ENCODE measurements around the gene NOL7.

The NOL7 gene

DNA sequence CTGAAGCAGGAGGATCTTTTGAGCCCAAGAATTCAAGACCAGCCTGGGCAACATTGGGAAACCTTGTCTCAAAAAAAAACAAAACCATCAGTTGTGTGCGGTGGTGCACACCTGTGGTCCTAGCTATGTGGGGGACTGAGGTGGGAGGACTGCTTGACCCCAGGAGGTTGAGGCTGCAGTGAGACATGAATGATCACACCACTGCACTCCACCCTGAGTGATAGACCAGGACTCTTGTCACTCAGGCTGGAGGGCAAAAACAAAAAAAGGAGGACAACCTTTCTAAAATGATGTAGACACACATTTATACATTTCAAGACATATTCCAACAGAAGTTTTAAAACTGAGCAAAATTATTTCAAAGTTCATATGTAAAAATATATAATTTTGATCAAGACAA lies 45.1 kb downstream of the NOL7 start:
- no peak for DNase-seq

DNA sequence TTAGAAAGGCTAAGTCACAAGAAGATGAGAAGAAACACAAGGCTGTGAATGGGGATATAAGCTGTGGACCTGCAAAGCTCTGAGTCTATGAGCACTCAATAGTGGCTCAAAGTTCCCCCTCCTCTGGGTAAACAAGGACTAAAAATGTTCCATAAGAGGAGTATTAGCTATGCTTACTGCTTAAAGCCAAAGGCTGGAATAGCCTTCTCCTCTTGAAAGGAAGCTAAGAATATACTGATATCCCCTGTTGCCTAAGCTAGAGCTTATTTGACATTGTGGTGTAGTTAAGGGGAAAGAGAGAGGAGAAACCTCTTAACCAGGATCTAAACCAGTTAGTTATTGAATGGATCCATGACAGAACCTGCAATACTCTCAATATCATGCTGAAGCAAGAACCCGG lies 45.8 kb downstream of the NOL7 start:
- no peak for DNase-seq

DNA sequence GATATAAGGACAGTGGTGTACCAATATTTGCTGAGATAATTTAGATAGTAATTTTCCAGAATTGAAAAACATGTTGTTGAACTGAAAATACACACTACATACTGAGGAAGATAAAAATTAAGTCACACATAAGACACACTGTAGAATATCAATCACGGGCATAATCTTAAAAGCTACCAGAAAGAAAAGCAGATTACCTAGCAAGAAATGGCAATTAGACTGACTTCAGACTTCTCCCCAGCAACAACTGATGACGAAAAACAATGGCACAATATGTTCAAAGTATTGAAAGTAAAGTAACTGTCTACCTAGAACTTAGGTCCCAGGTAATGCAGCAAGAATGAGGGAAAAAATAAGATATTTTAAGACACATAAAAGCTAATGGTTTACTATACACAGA lies 46.5 kb downstream of the NOL7 start:
- no peak for DNase-seq

DNA sequence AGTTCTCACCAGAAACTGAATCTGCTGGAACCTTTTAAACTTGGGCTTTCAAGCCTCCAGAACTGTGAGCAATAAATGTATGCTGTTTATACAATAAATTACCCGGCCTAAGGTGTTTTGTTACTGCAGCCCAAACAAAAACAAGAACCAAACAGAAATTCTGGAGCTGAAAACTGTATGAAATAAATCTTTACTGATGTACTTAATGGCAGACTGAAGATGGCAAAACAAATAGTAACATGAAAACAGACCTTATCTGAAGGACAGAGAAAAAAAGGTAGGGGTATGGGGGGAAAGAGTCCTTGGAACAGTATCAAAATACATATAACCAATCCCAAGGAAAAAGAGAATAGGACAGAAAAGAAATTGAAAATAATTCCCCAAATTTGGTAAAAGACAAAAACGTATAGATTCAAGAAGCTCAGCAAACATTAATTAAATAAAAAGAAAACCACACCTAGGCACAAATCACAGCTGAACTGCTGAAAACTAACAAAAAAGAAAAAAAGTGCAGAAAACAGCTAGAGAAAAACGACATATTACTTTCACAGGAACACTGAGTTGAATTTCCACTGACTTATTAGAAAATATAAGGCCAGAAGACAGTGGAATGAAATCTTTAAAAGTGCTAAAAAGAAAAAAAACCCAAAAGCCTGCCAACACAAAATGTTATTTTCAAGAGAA lies 47.7 kb downstream of the NOL7 start:
- DNase-seq: no peak

DNA sequence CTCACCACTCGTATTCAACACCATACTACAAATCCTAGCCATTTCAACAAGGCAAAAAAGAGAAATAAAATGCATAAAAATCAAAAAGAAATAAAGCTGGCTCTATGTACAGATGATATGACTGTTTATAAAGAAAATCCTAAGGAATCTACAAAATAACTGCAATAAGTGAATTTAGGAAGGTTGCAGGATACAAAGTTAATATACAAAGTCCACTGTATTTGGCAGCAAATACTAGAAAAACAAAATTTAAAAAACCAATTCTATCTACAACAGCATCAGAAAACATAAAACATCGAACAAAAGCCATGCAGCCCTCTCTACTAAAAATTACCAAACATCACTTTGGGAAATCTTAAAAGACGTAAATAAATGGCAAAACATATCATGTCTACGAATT lies 48.9 kb downstream of the NOL7 start:
- no peak for DNase-seq

DNA sequence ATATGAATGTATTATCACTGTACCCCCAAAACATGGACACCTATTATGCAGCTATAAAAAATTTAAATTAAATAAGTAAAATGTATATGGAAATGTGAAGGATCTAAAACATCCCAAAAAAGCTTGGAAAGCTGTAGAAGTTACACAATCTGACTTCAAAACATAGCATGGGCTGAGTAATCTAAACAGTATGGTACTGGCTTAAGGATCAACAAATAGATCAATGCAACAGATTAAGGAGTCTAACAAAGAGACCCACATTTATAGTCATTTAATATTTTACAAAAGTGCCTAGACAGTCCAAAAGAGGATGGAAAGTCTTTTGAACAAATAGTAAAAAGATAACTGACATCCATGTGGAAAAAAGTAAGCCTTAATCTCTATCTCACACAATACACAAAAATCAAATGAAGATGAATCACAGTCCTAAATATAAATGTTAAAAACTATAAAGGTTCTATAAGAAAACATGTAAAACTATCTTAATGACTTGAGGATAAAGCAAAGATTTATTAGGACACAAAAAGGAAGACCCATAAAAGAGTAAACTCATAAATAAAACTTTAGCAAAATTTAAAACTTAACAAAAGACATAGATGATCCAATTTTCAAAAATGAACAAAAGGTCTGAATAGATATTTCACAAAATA lies 49.7 kb downstream of the NOL7 start:
- DNase-seq: no peak

DNA sequence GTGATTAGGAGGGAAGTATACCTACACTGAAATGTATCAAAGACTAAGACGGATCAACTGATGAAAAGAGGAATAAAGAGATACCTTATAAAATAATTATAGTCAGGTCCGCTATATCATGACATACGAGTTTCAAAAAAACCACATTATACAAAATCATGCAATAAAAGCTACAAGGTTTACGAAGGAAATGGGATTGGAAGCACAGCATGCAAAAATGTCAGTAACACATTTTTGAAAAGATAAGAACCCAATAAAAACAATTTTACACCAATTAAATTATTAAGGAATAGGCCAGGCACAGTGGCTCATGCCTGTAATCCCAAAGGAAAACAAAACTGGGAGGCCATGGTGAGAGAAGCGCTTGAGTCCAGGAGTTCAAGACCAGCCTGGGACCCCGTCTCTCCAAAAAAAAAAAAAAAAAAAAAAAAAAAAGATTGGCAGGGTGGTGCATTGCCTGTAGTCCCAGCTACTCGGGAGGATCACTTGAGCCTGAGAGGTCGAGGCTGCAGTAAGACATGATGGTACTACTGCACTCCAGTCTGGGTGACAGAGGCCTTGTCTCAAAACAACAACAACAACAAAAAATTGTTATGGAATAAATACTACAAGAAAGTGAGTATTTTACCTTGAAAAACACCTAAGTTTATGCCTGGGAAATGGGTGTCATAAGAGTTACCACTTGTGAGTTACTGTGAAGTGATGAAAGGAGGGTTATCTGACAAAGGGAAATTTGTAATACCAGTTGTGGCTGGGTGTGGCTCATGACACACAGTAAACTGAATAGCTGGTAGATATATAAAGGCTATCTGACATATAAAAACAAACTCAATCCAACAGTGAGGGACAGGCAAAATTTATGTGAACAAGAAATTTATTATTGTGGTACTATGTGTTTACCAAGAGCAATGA lies 51.3 kb downstream of the NOL7 start:
- peak; percentile 77 for DNase-seq

DNA sequence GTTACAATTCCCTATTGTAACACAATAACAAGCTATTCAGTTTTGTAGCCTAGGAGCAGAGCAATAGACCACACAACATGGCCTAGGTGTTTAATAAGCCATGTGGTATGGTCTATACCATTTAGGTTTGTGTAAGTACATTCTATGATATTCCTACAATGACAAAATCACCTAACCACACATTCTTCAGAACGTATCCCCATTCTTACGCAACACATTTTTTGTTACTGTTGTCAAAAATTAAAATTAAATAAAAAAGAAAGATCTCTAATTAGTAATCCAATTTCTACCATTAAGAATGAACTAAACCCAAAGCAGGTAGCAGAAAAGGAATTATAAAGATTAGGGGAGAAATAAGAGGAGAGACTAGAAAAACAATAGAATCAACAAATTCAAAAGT lies 52.5 kb downstream of the NOL7 start:
- no peak for DNase-seq

DNA sequence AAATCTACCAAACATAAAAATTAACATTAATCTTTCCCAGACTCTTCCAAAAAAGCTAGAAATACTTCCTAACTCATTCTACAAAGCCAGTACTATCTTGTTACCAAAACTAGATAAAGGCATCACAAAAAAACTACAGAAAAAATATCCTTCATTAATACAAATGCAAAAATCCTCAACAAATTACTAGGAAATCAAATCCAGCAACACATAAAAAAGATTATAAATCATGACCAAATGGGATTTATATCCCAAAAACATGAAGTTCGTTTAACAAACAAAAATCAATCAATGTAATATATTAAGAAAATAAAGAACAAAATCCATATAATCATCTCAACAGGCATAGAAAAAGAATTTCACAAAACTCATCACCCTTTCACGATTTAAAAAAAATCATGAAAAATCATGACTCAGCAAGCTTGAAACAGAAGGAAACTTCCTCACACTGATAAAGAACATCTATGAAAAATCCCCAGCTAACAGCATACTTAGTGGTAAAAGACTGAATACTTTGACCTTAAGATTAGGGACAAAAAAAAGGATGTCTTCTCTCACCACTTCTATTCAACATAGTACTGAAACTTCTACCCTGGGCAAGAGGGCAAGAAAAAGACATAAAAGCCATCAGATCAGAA lies 53.3 kb downstream of the NOL7 start:
- peak; percentile 54 for DNase-seq

DNA sequence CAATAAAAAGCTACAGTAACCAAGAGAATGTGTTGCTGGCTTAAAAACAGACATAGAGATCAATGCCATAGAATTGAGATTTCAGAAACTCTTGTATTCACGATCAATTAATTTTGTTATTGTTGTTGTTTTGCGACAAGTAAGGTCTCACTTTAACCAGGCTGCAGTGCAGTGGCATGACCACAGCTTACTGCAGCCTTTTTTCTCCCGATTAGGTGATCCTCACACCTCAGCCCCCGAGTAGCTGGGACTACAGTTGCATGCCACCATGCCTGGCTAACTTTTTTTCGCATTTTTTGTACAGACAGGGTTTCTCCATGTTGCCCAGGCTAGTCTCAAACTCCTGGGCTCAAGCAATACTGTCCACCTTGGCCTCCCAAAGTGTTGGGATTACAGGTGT lies 54.3 kb downstream of the NOL7 start:
- no peak for DNase-seq

Measured in CD4-positive, alpha-beta T cell treated with Interleukin-4 for 4 hours (primary cell).